HG02678 (cell line): ENCODE results near the gene RERE.
"Not testable (repeated sequence)": the region's sequence is repeated elsewhere in the genome, so short reads cannot be mapped to it uniquely, and the experiment has no call there.

ENCODE experiments used
- ATAC-seq: cut with Tn5 transposase; IDR thresholded peaks from one replicate; pipeline ENCODE4 v1.9.1; 2021; ENCODE audit warnings: mild to moderate bottlenecking, moderate library complexity; ENCODE audit not compliant: unreplicated experiment

Gene RERE

DNA sequence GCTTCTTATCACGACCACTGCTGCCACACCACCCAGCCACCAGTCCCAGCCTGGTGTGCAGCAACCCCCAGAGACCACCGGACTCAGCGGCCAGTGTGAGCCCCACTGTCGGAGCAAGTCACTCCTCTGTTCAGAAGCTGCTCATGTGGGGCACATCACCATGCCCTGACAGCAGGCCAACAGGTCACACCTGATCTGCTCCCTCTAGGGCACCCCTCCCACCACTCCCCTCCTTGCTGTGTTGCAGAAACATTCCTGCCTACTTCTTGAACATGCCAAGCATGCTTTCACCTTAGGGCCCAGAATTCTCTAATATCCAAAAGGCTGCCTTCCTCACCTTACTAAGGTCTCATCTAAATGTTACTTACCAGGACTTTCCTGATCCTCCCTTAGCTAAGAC lies 353.1 kb downstream of the RERE start:
- no peak for ATAC-seq

DNA sequence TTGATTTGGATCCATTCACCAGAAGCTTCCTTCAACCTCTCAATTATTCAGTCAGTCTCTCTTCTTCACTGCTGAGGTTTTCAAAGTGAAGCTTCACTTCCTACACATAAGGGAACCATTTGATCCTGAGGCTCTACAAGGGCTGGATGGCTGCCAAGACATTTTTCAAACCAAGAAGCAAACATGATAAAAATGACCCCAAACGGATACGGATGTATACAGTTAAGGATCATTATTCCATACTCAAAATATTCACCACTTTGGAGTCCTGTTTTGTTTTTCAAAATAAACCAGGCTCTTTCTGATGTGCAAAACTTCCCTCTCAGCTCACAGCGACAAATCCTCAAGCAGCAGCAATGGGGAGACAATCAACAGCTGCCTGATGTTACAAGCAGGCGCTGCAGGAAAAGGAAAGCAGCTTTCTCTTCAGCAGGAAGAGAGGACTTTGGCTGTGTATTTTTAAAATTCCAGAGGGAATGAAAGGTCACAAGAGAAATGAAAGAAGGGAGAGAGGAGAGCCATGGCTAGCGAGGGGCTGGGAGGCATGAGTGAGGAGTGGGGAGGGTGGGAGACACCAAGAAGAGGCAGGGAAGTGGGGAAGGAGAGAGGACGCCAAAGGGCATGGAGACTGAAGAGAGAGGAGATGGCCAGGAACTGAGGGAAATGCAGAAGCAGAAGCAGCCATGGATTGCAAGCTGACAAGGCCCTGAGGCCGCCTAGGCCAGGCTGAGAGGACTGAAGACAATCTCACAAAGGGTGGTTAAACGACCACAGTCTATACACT lies 354.1 kb downstream of the RERE start:
- no peak for ATAC-seq

DNA sequence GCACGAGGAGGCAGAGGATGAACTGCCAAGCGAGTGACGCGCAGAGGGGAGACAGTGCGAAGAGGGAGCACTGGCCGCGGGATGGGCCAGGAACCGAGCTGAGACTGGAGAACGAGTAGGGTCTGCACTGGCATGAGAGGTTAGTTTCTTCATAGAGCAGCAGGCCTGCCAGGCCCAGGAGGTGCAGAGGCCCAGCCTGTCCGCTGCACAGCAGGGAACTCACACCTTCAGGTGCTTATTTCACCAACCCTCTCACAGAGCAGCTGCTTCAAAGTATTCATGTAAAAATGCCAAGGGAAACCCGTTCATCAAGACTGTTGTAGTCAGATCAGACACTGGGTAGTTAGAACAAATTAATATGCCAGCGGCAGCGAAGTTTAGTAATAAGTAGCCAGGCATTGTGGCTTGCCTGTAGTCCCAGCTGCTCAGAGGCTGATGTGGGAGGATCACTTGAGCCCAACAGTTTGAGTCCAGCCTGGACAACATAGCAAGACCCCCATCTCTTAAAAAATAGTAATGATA lies 355.0 kb downstream of the RERE start:
- ATAC-seq: no peak

DNA sequence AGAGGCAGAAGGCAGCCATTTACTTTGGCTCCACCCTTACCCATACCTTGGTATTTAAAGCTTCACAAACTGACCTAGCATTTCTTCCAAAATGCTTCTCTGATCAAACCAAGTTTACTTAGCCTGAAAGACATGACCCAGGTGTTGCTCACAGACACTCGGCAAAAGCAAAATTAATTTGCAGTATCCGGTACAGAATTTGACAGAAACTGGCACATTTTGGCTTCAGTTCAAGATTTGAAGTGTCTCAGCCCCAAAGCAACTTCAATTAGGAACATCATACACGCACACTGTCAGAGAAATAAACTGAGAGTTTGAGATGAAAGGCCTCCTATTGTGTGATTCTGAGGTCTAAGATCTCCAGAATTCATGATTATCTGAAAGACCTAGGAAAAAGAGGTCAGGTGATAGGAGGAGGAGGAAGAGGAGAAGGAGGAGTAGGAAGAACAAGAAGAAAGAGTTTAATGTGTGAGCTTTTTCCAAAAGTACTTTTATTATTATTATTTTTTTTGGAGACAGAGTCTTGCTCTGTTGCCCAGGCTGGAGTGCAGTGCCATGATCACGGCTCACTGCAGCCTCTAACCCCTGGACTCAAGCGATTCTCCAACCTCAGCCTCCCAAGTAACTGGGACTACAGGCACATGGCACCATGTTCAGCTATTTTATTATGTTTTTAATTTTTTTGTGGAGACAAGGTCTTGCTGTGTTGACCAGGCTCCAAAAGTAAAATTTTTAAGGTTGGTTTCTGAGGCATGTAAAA lies 355.9 kb downstream of the RERE start:
- no peak for ATAC-seq

DNA sequence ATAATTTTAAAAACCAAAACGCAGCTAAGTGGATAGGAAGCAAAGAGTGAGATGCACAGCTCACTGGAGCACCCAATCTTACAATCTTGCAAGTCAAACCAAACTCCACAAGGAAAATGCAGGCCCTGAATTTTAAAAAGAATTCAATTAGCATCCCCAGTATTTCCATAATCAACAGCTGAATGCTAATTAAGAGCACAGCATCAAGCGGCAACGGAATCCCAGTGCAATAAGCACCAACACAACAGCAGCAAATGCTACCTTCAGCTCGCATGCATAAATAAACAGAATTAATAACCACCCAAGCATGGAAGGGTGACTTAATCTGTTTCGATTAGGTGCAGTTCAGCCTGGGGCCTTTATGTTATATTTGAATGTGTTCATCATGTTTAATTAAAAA lies 356.7 kb downstream of the RERE start:
- ATAC-seq: no peak

DNA sequence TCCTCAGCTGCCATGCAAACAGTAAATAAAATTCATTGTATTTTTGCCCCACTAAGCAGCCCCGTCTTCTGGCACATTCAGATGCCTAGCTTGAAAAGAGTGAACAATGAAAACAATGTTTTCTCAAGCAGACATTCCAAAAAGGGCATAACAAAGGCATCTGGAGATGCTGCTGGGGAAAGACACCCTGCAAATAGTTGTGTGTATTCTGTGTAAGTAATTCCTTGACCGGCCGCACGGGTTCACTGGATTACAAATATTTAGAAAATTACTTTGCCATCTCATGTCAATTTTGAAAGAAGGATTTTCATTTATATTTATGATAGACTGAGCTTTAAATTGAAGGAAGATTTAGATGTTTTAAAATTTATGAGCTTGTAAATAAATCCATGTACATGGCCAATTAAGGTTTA lies 357.3 kb downstream of the RERE start:
- no peak for ATAC-seq

DNA sequence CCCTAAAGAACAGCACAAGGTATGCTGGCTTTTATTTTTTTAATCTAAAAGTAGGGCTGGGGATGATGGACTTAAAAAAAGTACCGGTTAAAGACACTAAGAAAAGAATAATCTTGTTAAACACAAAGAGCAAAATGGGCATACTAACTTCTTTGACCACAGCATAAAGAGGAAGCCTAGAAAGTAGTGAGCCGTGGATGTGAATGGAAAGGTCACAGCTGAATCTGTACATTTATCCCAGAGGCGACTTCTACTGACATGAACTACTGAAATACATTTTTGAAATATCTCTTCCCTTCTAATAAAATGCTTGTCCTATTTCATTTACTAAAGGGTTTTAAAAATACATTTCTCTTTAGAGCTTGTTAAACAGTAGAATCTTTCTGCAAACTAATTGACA lies 358.8 kb downstream of the RERE start:
- ATAC-seq: no peak

DNA sequence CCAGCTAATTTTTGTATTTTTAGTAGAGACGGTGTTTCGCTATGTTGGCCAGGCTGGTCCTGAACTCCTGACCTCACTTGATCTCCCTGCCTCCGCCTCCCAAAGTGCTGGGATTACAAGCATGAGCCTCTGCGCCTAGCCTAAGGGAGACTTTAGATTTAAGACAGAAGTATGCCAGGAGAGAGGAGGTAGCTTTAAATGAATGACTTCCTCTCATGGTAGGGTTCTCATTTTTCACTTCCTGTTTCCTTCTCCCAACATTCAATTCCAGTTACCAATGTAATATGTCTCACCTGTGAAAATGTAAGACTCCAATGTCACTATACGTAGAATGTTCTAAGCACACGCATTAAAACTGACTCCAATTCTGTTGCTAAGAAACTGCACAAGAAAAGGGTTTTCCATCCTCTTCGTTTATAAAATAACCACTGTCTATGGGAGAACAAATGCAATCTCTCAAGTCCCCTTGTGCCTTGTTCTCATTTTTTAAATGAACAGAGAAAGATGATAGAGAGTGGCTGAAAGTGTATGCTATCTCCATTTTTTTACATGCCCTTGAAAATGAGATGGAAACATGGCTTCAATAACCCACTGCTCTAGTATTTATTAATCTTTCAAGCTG lies 359.6 kb downstream of the RERE start:
- ATAC-seq: no peak

DNA sequence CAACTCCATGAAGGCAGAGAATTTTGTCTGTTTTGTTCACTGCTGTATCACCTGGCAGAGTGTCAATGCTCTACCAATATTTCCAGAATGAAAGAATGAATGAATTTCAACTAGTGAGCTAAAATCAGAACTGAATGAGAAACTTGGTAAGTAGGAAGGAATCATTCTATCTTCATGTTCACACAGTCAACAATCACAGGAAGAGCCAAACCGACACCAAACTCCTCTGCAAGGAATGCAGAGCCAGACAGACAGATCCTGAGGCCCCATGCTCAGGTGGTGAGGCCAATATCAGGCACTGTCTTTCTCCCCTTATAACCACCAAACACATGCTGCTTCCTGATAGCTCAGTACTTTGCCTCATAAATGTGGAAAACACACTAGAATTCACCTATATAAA lies 360.4 kb downstream of the RERE start:
- ATAC-seq: no peak

DNA sequence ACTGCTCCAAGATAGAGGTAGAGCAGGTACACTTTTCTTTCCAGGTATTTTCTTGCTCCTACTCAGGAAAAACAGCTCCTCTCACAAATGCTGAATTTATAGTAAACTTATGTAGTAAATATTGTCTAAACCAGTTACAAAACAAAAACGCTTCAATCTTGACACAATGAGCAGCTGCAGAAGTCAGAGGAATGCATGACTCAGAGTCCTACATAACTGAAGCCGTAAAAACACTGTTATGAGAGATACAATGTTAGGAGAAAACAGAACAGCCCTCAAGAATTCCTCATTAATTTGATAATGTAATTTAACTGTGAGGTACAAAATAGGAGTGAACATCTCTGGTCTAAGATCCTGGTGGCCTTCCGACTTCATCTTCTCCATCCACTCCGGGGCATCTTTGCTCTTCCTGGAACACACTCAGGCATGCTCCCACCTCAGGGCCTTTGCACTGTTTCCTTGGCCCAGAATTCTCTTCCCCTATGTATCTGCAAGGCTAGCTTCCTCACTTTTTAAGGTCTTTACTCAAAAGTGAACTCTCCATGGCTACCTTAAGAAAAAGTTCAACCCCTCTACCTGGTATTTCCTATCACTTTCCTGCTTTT lies 361.0 kb downstream of the RERE start:
- ATAC-seq: no peak

DNA sequence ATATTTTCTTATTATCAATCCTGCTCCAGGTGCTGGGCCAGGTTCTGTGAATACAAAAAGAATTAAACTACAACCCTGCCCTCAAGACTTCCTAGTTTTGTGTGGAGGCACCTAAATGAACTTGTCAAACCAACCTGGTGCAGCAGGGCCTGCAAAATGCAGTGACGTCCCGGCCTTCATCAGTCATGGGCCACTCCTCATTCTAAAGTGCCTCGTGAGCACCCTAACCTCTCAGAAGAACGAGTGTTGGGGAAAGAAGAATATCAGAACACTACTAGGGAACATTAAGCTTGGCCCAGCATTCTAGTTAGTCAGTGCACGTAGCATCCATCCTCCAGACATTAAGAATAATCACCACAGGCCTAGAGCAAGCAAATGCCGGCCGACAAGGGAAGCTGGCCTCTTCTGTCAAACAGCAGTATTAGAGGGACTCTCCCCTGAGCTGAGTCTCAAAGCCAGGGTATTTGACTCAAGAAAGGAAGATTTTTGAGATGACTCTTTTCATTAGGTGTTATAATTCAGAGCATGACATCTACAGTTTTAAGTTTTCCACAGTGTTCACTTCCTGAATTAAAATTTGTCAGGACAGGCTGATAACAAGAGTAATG lies 361.6 kb downstream of the RERE start:
- ATAC-seq: no peak

DNA sequence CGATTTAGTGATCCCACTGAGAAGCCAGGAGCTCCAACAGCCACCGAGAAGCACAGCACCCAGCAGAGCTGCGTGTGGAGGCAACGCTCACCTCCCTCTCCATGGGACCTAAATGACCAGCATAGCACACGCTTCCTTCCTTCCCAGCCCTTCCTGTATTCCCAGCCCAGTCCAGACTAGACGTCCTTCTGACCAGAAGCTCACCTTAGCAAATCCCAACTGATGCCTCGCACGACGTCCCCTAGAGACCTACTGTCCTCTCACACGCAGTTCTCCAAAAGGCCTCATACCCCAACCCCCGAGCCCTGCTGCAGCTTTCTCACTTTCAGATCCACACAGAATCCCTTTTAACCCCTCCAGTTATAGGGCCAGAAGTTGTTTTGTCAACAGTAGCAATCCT lies 367.1 kb downstream of the RERE start:
- no peak for ATAC-seq

DNA sequence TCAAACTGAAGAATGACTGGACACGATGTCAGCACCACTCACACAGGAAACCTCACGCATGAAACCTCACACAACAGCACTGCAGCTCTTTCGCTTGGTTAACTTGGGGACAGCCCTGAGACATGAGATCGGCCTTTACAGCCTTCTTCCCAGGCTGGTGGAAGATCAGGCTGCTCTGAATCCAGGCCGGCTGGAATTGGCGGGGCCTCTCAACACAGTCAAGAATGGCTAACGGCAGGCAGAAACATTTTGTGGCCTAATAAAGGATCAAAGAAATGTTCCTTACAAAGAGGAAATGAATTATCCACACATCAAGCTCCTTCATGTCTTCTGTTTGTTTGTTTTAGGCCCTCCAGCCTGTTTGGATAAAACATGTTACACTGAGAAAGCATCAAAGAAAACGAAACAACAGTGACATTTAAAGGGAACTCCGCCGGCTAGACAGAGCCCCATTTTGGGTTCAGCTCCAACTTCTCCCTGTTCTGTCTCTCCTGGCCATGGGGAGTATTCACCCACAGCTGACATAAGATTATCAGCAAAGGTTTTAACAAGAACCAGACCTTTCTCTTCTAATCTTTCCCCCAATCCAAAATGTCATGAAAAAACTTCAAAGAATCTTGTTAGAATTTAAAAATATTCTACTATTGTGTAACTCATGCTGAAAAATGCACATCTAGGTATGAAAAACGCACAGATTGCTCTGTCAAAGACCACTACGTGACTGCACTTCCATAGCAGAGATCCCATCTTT lies 368.4 kb downstream of the RERE start:
- no peak for ATAC-seq

DNA sequence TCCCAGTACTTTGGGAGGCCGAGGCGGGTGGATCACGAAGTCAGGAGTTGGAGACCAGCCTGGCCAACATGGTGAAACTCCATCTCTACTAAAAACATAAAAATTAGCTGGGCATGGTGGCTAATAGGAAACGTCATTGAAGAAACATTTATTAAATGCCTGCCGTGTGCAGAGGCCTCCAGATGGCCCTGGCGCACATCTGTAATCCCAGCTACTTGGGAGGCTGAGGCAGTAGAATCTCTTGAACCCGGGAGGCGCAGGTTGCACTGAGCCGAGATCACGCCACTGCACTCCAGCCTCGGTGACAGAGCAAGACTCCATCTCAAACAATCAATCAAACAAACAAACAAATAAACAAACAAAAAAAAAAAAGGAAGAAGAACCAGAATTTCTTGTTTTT lies 368.9 kb downstream of the RERE start:
- not testable (repeated sequence) for ATAC-seq

DNA sequence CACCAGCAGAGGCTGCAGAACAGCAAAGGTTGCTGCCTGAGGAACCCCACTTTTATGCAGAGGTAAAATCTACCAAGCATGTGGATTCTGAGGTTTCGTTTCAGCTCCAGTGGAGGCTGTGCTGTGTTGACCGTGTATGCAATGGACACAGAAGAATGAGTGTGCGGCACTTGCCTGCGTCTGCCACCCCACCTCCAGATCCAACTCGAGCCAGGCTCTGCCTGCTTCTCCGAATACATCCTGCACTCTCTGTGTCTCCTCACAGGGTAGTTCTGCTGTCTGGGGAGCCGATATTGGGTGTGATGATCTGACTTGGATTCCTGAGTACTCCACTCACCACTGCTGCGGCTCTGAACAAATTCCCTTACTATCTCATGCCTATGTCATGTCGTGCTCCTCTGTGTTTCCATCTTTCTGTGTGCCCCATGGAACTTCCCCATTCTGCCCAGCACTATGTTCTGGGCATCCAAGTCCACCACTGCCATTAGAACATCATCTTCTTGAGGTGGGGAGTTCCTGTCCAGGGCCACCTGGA lies 369.8 kb downstream of the RERE start:
- no peak for ATAC-seq

DNA sequence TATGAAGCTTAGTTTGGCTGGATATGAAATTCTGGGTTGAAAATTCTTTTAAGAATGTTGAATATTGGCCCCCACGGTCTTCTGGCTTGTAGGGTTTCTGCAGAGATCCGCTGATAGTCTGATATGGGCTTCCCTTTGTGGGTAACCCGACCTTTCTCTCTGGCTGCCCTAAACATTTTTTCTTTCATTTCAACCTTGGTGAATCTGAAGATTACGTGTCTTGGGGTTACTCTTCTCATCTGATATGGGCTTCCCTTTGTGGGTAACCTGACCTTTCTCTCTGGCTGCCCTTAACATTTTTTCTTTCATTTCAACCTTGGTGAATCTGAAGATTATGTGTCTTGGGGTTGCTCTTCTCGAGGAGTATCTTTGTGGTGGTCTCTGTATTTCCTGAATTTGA lies 371.3 kb downstream of the RERE start:
- not testable (repeated sequence) for ATAC-seq

DNA sequence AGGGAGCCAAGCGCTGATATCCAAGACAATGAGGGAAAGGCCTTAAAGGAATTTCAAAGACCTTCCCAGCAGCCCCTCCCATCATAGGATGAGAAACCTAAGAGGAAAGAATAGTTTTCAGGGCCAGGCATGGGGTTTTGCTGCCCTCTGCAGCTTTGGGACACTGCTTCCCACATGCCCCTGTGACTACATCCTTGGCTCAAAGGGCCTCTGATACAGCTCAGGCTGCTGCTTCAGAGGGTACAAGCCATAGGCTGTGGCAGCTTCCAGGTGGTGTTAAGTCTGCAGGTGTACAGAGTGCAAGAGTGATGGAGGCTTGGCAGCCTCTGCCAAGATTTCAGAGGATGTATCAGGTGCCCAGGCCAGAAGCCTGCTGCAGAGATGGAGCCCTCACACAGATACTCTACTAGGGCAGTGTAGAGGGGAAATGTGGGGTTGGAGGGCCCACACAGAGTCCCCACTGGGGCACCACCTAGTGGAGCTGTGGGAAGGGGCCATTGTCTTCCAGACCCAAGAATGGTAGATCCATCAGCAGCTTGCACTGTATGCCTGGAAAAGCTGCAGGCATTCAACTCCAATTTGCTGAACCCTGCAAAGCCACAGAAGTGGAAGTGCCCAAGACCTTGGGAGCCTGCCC lies 373.8 kb downstream of the RERE start:
- ATAC-seq: no peak

DNA sequence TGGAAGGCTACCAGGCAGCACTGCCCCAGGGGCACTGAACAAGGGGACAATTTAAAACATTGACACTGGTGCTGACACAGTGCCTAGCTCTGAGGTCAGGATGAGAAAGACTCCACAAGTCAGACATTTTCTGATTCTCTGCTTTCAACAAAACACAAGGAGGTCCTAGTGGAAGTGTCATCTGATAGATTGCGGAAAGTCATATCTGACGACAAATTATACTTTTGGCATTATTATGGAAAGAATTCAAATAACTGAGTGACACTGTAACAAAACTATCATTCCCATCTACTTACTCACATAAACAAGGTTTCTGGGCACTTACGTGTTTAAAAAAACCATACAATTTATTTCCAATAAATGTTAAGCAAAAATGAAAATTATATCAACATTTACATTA lies 376.0 kb downstream of the RERE start:
- no peak for ATAC-seq

DNA sequence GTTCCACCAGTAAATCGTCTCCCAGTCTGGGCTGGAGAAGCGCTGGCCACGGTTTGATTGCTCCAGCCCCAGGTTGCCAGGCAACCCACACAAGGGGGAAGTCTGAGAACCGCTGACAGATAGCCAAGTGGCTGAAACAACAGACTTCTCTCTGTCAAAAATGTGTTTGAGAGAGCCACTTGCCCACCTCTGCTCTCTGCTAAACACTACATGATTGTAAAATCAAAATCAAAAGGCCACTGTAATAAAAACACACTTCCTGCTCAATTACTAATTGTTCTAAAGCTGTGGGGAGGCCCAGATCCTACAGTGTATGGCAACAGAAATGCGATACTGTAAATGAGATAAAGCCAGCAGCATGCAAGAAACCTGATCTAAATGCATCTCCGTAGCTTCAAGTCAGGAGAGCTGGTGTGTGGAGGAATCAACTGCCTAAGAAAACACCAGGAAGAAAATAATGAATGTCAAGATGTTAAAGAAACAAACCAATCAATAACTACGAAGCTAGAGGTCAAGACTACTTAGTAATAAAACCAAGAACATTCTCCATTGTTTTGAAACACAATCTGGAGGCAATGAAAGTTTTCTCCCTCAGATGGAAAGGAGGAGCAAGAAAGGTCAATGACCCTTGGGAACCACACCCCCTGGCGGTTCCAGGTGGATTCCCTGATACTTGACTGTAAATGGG lies 378.3 kb downstream of the RERE start:
- ATAC-seq: no peak
